ENCODE measurements around the gene IL17RC. TPM values are rescaled to one million over a fixed set of nuclear protein-coding genes. Genes with fewer than 3 reads are reported as not detected.
"Not testable (repeated sequence)": the region's sequence is repeated elsewhere in the genome, so short reads cannot be mapped to it uniquely, and the experiment has no call there.

The IL17RC gene
- total RNA-seq, 4 donors from 2014 or later, result 22.3 to 125 (median 123) TPM

DNA sequence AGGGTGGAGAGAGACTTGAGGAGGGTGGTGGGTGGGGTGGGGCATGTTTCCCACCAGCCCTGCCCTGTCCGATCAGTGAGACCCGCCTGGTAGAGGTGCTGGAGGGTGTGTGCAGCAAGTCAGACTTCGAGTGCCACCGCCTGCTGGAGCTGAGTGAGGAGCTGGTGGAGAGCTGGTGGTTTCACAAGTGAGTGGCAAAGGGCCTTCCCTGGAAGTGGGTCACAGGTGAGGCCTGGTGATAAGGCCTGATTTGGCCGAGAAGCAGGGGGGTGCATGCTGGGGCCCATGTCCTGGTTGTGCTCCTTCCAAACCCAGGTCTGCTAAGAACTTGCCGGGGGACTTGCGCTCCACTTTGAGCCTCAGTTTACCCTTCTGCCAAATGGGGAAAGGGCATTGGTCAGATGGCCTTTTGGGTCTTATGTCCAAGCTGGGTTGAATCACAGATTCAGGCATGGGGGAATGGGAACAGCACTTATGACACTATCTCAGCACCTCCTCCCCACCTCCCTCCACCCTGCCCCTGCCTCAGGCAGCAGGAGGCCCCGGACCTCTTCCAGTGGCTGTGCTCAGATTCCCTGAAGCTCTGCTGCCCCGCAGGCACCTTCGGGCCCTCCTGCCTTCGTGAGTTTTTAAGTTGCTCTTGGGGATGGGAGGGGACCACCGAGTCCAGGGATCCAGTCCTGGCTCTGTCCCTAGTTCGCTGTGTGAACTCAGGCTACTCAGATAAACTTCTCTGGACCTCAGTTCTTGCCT lies 20.8 kb downstream of the IL17RC start:
- no peak for DNase-seq
- Histone ChIP-seq H3K4me3 (no peak overlapping the region), H3K4me1 (peaks cover 0 to 20% (median 6%) of the 10 kb centered on the region in 4 donors), H3K36me3 (peaks cover 0 to 15% (median 0%) of the 10 kb centered on the region in 3 donors), H3K27me3 (no peaks in the 10 kb centered on the region), H3K27ac (no peak overlapping the region), H3K9me3 (no peaks in the 10 kb centered on the region)
- no peak for TF ChIP-seq POLR2A (IDR thresholded peaks at IDR 0.05)
- TF ChIP-seq, protein P1, sequence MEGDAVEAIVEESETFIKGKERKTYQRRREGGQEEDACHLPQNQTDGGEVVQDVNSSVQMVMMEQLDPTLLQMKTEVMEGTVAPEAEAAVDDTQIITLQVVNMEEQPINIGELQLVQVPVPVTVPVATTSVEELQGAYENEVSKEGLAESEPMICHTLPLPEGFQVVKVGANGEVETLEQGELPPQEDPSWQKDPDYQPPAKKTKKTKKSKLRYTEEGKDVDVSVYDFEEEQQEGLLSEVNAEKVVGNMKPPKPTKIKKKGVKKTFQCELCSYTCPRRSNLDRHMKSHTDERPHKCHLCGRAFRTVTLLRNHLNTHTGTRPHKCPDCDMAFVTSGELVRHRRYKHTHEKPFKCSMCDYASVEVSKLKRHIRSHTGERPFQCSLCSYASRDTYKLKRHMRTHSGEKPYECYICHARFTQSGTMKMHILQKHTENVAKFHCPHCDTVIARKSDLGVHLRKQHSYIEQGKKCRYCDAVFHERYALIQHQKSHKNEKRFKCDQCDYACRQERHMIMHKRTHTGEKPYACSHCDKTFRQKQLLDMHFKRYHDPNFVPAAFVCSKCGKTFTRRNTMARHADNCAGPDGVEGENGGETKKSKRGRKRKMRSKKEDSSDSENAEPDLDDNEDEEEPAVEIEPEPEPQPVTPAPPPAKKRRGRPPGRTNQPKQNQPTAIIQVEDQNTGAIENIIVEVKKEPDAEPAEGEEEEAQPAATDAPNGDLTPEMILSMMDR (IDR thresholded peaks at IDR 0.05), result no peak

DNA sequence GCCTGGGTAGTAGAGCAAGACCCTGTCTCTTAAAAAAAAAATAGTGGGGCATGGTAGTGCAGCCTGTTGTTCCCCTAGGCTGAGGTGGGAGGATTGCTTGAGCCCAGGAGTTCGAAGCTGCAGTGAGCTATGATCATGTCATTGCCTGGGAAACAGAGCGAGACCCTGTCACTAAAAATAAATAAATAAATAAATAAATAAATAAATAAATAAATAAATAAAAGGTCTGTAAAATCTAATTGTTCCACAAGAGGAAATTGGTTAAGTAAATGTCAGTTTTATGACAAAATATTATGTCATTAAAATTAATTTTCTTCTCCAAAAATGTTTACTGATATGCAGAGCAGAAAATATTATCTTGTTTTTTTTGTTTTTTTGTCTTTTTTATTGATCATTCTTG lies 22.1 kb downstream of the IL17RC start:
- Histone ChIP-seq H3K9me3 (no peaks in the 10 kb centered on the region), H3K4me3 (no peak overlapping the region), H3K36me3 (peaks cover 0 to 15% (median 0%) of the 10 kb centered on the region in 3 donors), H3K27me3 (no peaks in the 10 kb centered on the region), H3K27ac (no peak overlapping the region), H3K4me1 (peaks cover 0 to 15% (median 6%) of the 10 kb centered on the region in 4 donors)
- DNase-seq, result no peak
- TF ChIP-seq, protein P1 (IDR thresholded peaks at IDR 0.05), result no peak
- no peak for TF ChIP-seq POLR2A (IDR thresholded peaks at IDR 0.05)

DNA sequence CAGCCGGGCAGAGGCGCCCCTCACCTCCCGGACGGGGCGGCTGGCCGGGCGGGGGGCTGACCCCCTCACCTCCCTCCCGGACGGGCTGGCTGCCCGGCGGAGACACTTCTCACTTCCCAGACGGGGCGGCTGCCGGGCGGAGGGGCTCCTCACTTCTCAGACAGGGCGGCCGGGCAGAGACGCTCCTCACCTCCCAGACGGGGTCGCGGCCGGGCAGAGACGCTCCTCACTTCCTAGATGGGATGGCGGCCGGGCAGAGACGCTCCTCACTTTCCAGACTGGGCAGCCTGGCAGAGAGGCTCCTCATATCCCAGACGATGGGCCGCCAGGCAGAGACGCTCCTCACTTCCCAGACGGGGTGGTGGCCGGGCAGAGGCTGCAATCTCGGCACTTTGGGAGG lies 23.0 kb downstream of the IL17RC start:
- H3K9me3 ChIP-seq, H3K4me1 ChIP-seq, H3K27me3 ChIP-seq, H3K4me3 ChIP-seq, H3K27ac ChIP-seq, DNase-seq: not testable (repeated sequence)
- H3K36me3 ChIP-seq, result peaks cover 0 to 15% (median 0%) of the 10 kb centered on the region in 3 donors

DNA sequence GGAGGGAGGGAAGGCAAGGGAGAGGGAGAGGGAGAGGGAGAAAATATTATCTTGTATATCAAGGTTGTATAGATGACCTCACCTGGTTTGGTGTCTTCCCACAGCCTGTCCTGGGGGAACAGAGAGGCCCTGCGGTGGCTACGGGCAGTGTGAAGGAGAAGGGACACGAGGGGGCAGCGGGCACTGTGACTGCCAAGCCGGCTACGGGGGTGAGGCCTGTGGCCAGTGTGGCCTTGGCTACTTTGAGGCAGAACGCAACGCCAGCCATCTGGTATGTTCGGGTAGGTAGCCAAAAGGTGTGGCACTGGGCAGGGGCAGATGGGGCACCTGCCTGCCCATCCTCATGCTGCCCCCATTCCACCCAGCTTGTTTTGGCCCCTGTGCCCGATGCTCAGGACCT lies 23.8 kb downstream of the IL17RC start:
- Histone ChIP-seq H3K9me3 (no peaks in the 10 kb centered on the region), H3K4me1 (no peaks in the 10 kb centered on the region), H3K36me3 (peaks cover 0 to 15% (median 0%) of the 10 kb centered on the region in 3 donors), H3K4me3 (no peak overlapping the region), H3K27ac (no peak overlapping the region), H3K27me3 (no peaks in the 10 kb centered on the region)
- DNase-seq, result no peak
- no peak for TF ChIP-seq POLR2A (IDR thresholded peaks at IDR 0.05)
- TF ChIP-seq, protein P1 (IDR thresholded peaks at IDR 0.05), result no peak

DNA sequence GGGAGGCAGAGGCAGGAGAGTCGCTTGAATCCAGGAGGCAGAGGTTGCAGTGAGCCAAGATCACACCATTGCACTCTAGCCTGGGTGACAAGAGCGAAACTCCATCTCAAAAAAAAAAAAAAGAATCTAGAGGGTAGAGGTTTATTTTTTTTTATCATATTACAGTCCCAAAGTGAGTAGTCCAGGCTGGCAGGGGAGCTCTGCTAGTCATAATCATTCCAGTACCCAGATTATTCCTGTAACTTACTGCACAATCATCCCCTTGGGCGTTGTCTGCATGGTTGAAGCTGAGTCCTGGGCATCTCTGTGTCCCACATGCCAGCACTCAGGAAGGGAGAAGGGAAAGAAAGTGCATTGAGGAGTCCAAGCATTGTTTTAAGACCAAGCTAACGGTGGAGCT lies 25.3 kb downstream of the IL17RC start:
- no peak for DNase-seq
- no peak for TF ChIP-seq POLR2A (IDR thresholded peaks at IDR 0.05)
- TF ChIP-seq, protein P1 (IDR thresholded peaks at IDR 0.05), result no peak
- peaks cover 0 to 11% (median 0%) of the 10 kb centered on the region in 3 donors for H3K36me3 ChIP-seq
- no peaks in the 10 kb centered on the region for H3K4me1 ChIP-seq
- H3K27ac ChIP-seq, result no peak overlapping the region
- H3K4me3 ChIP-seq, result no peak overlapping the region
- no peaks in the 10 kb centered on the region for H3K27me3 ChIP-seq
- no peaks in the 10 kb centered on the region for H3K9me3 ChIP-seq

DNA sequence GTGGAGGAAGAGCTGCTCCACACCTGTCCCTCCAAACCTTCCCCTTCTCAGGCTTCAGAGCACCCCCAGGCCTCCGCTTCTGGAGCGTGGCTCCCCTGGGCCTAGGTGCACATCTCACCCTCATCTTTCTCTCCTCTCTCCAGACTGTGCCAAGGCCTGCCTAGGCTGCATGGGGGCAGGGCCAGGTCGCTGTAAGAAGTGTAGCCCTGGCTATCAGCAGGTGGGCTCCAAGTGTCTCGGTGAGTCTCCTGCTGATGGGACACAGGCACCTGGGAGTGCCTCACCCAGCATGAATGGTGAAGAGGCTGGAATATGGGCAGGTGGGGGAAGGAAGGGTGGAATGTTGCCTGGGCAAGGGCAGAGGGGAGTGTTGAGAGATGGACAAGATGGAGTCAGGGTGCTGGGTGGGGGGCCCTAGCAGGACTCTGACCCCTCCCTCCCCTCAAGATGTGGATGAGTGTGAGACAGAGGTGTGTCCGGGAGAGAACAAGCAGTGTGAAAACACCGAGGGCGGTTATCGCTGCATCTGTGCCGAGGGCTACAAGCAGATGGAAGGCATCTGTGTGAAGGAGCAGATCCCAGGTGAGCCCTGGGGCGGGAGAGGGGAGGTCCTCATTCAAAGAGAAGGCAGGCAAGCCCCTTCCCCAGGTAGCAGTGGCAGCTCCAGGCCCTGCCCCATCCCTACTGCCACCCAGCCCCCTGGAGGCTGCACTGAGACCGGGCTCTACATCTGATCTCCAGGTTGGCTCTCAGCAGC lies 26.2 kb downstream of the IL17RC start:
- Histone ChIP-seq H3K4me1 (peaks cover 0 to 8% (median 0%) of the 10 kb centered on the region in 4 donors), H3K27ac (no peak overlapping the region), H3K27me3 (no peaks in the 10 kb centered on the region), H3K4me3 (no peak overlapping the region), H3K9me3 (no peaks in the 10 kb centered on the region), H3K36me3 (peaks cover 0 to 6% (median 0%) of the 10 kb centered on the region in 3 donors)
- TF ChIP-seq, protein P1 (IDR thresholded peaks at IDR 0.05), result no peak
- TF ChIP-seq POLR2A (IDR thresholded peaks at IDR 0.05), result no peak
- DNase-seq, result no peak

Measured in Peyer's patch (tissue), 4 donors.